HEK293 (cell line): ENCODE data around the gene DBNL.

Experiments
- GLIS2 ChIP-seq: fragments of 450-650 bp; formaldehyde crosslinking; IDR thresholded peaks from 2 replicates; pipeline ENCODE4 v1.5.1; 2016; ENCODE audit warnings: missing biosample characterization, missing genetic modification characterization
- PRDM10 ChIP-seq: fragments of 450-650 bp; formaldehyde crosslinking; IDR thresholded peaks from 2 replicates; pipeline ENCODE4 v1.5.1; 2016; ENCODE audit warnings: missing biosample characterization, missing genetic modification characterization
- RBAK ChIP-seq: fragments of 450-650 bp; formaldehyde crosslinking; IDR thresholded peaks from 2 replicates; pipeline ENCODE4 v1.5.1; 2016; ENCODE audit warnings: missing biosample characterization, missing genetic modification characterization
- ZBTB1 ChIP-seq: fragments of 450-650 bp; formaldehyde crosslinking; IDR thresholded peaks from 2 replicates; pipeline ENCODE4 v1.5.1; 2016; ENCODE audit warnings: missing biosample characterization, missing genetic modification characterization
- ZBTB17 ChIP-seq: fragments of 450-650 bp; formaldehyde crosslinking; IDR thresholded peaks from 2 replicates; pipeline ENCODE4 v1.5.1; 2016; ENCODE audit warnings: missing biosample characterization, missing genetic modification characterization
- ZBTB21 ChIP-seq: fragments of 450-650 bp; formaldehyde crosslinking; IDR thresholded peaks from 2 replicates; pipeline ENCODE4 v1.5.1; 2017; ENCODE audit warnings: missing biosample characterization, missing genetic modification characterization
- ZEB2 ChIP-seq: fragments of 450-650 bp; formaldehyde crosslinking; IDR thresholded peaks from 2 replicates; pipeline ENCODE4 v1.5.1; 2016; ENCODE audit warnings: missing biosample characterization, missing genetic modification characterization
- ZNF169 ChIP-seq: fragments of 450-650 bp; formaldehyde crosslinking; IDR thresholded peaks from 2 replicates; pipeline ENCODE4 v1.5.1; 2016; ENCODE audit warnings: missing biosample characterization, missing genetic modification characterization
- ZNF302 ChIP-seq: fragments of 450-650 bp; formaldehyde crosslinking; IDR thresholded peaks from 2 replicates; pipeline ENCODE4 v1.5.1; 2016; ENCODE audit warnings: missing biosample characterization, missing genetic modification characterization, low read depth
- ZNF335 ChIP-seq: fragments of 450-650 bp; formaldehyde crosslinking; conservative IDR thresholded peaks from 2 replicates; pipeline ENCODE4 v1.5.1; 2016; ENCODE audit warnings: missing biosample characterization, missing genetic modification characterization
- ZNF394 ChIP-seq: fragments of 450-650 bp; formaldehyde crosslinking; IDR thresholded peaks from 2 replicates; pipeline ENCODE4 v1.5.1; 2016; ENCODE audit warnings: missing biosample characterization, missing genetic modification characterization, mild to moderate bottlenecking, moderate library complexity, borderline replicate concordance
- ZNF529 ChIP-seq: fragments of 450-650 bp; formaldehyde crosslinking; IDR thresholded peaks from 2 replicates; pipeline ENCODE4 v1.5.1; 2017; ENCODE audit warnings: missing genetic modification characterization, missing biosample characterization; ENCODE audit not compliant: insufficient replicate concordance
- ZNF548 ChIP-seq: fragments of 450-650 bp; formaldehyde crosslinking; IDR thresholded peaks from 2 replicates; pipeline ENCODE4 v1.5.1; 2016; ENCODE audit warnings: missing biosample characterization, missing genetic modification characterization
- ZNF549 ChIP-seq: fragments of 450-650 bp; IDR thresholded peaks from 2 replicates; pipeline ENCODE4 v1.5.1; 2018; ENCODE audit warnings: missing biosample characterization, missing genetic modification characterization, mild to moderate bottlenecking, inconsistent platforms, moderate library complexity
- ZNF623 ChIP-seq: fragments of 450-650 bp; formaldehyde crosslinking; IDR thresholded peaks from 2 replicates; pipeline ENCODE4 v1.5.1; 2016; ENCODE audit warnings: missing biosample characterization, missing genetic modification characterization
- ZNF658 ChIP-seq: fragments of 450-650 bp; formaldehyde crosslinking; IDR thresholded peaks from 2 replicates; pipeline ENCODE4; 2016; ENCODE audit warnings: missing biosample characterization, missing genetic modification characterization
- ZNF776 ChIP-seq: fragments of 450-650 bp; formaldehyde crosslinking; IDR thresholded peaks from 2 replicates; pipeline ENCODE4 v1.5.0; 2017; ENCODE audit warnings: missing biosample characterization, missing genetic modification characterization, borderline replicate concordance
- ZNF792 ChIP-seq: fragments of 450-650 bp; formaldehyde crosslinking; IDR thresholded peaks from 2 replicates; pipeline ENCODE4 v1.5.1; 2016; ENCODE audit warnings: missing biosample characterization, missing genetic modification characterization
- ZSCAN16 ChIP-seq: fragments of 450-650 bp; formaldehyde crosslinking; IDR thresholded peaks from 2 replicates; pipeline ENCODE4 v1.5.1; 2016; ENCODE audit warnings: missing biosample characterization, missing genetic modification characterization
- TF ChIP-seq, protein P1 (sequence below): fragments of 450-650 bp; IDR thresholded peaks from 2 replicates; pipeline ENCODE4 v1.5.1; 2018; ENCODE audit warnings: missing biosample characterization, mild to moderate bottlenecking, missing genetic modification characterization
- TF ChIP-seq, protein P2 (sequence below): fragments of 450-650 bp; formaldehyde crosslinking; IDR thresholded peaks from 2 replicates; pipeline ENCODE4 v1.5.1; 2016; ENCODE audit warnings: missing biosample characterization, missing genetic modification characterization
- TF ChIP-seq, protein P3 (sequence below): fragments of 450-650 bp; formaldehyde crosslinking; IDR thresholded peaks from 2 replicates; pipeline ENCODE4 v1.5.1; 2016; ENCODE audit warnings: missing biosample characterization, missing genetic modification characterization, borderline replicate concordance
- TF ChIP-seq, protein P4 (sequence below): fragments of 450-650 bp; formaldehyde crosslinking; IDR thresholded peaks from 2 replicates; pipeline ENCODE4 v1.5.1; 2017; ENCODE audit warnings: missing biosample characterization, missing genetic modification characterization

DBNL gene

GRCh38 chr7:44044315-44045225 is at the start of gene DBNL (continued):
- TF ChIP-seq ZBTB17 (tag by site-specific recombination) (peak; percentile 97), ZNF549 (tag by site-specific recombination) (no peak), ZSCAN16 (no peak), ZNF776 (tag by site-specific recombination) (no peak), ZNF623 (tag by site-specific recombination) (no peak), ZNF394 (tag by site-specific recombination) (no peak), ZNF169 (tag by site-specific recombination) (no peak), ZNF335 (tag by site-specific recombination) (peak; percentile 79), RBAK (no peak), GLIS2 (peak; percentile 78), ZNF529 (no peak), ZBTB21 (tag by site-specific recombination) (no peak), ZNF658 (tag by site-specific recombination) (no peak), ZBTB1 (tag by site-specific recombination) (no peak), ZEB2 (0 out of 2 replicates have a peak, but pooled peaks have one; percentile 30), PRDM10 (tag by site-specific recombination) (peak; percentile 47), ZNF302 (tag by site-specific recombination) (no peak), ZNF548 (tag by site-specific recombination) (no peak; the same call in 1 of the 2 replicates), ZNF792 (no peak)
- TF ChIP-seq, protein P1, sequence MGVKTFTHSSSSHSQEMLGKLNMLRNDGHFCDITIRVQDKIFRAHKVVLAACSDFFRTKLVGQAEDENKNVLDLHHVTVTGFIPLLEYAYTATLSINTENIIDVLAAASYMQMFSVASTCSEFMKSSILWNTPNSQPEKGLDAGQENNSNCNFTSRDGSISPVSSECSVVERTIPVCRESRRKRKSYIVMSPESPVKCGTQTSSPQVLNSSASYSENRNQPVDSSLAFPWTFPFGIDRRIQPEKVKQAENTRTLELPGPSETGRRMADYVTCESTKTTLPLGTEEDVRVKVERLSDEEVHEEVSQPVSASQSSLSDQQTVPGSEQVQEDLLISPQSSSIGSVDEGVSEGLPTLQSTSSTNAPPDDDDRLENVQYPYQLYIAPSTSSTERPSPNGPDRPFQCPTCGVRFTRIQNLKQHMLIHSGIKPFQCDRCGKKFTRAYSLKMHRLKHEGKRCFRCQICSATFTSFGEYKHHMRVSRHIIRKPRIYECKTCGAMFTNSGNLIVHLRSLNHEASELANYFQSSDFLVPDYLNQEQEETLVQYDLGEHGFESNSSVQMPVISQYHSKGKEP: no peak
- TF ChIP-seq, protein P2, sequence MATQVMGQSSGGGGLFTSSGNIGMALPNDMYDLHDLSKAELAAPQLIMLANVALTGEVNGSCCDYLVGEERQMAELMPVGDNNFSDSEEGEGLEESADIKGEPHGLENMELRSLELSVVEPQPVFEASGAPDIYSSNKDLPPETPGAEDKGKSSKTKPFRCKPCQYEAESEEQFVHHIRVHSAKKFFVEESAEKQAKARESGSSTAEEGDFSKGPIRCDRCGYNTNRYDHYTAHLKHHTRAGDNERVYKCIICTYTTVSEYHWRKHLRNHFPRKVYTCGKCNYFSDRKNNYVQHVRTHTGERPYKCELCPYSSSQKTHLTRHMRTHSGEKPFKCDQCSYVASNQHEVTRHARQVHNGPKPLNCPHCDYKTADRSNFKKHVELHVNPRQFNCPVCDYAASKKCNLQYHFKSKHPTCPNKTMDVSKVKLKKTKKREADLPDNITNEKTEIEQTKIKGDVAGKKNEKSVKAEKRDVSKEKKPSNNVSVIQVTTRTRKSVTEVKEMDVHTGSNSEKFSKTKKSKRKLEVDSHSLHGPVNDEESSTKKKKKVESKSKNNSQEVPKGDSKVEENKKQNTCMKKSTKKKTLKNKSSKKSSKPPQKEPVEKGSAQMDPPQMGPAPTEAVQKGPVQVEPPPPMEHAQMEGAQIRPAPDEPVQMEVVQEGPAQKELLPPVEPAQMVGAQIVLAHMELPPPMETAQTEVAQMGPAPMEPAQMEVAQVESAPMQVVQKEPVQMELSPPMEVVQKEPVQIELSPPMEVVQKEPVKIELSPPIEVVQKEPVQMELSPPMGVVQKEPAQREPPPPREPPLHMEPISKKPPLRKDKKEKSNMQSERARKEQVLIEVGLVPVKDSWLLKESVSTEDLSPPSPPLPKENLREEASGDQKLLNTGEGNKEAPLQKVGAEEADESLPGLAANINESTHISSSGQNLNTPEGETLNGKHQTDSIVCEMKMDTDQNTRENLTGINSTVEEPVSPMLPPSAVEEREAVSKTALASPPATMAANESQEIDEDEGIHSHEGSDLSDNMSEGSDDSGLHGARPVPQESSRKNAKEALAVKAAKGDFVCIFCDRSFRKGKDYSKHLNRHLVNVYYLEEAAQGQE (tag by site-specific recombination): no peak
- TF ChIP-seq, protein P3, sequence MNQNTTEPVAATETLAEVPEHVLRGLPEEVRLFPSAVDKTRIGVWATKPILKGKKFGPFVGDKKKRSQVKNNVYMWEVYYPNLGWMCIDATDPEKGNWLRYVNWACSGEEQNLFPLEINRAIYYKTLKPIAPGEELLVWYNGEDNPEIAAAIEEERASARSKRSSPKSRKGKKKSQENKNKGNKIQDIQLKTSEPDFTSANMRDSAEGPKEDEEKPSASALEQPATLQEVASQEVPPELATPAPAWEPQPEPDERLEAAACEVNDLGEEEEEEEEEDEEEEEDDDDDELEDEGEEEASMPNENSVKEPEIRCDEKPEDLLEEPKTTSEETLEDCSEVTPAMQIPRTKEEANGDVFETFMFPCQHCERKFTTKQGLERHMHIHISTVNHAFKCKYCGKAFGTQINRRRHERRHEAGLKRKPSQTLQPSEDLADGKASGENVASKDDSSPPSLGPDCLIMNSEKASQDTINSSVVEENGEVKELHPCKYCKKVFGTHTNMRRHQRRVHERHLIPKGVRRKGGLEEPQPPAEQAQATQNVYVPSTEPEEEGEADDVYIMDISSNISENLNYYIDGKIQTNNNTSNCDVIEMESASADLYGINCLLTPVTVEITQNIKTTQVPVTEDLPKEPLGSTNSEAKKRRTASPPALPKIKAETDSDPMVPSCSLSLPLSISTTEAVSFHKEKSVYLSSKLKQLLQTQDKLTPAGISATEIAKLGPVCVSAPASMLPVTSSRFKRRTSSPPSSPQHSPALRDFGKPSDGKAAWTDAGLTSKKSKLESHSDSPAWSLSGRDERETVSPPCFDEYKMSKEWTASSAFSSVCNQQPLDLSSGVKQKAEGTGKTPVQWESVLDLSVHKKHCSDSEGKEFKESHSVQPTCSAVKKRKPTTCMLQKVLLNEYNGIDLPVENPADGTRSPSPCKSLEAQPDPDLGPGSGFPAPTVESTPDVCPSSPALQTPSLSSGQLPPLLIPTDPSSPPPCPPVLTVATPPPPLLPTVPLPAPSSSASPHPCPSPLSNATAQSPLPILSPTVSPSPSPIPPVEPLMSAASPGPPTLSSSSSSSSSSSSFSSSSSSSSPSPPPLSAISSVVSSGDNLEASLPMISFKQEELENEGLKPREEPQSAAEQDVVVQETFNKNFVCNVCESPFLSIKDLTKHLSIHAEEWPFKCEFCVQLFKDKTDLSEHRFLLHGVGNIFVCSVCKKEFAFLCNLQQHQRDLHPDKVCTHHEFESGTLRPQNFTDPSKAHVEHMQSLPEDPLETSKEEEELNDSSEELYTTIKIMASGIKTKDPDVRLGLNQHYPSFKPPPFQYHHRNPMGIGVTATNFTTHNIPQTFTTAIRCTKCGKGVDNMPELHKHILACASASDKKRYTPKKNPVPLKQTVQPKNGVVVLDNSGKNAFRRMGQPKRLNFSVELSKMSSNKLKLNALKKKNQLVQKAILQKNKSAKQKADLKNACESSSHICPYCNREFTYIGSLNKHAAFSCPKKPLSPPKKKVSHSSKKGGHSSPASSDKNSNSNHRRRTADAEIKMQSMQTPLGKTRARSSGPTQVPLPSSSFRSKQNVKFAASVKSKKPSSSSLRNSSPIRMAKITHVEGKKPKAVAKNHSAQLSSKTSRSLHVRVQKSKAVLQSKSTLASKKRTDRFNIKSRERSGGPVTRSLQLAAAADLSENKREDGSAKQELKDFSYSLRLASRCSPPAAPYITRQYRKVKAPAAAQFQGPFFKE (tag by site-specific recombination): no peak
- TF ChIP-seq, protein P4, sequence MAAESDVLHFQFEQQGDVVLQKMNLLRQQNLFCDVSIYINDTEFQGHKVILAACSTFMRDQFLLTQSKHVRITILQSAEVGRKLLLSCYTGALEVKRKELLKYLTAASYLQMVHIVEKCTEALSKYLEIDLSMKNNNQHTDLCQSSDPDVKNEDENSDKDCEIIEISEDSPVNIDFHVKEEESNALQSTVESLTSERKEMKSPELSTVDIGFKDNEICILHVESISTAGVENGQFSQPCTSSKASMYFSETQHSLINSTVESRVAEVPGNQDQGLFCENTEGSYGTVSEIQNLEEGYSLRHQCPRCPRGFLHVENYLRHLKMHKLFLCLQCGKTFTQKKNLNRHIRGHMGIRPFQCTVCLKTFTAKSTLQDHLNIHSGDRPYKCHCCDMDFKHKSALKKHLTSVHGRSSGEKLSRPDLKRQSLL (tag by site-specific recombination): no peak
